ENCODE results near the gene ADCY1.

ADCY1 gene

GRCh38 chr7:45626441-45627430, 52.6 kb downstream of the ADCY1 start:
- no peak for DNase-seq

- no peak for DNase-seq
Measured at GRCh38 chr7:45627691-45628456, 53.7 kb downstream of the ADCY1 start.

DNA sequence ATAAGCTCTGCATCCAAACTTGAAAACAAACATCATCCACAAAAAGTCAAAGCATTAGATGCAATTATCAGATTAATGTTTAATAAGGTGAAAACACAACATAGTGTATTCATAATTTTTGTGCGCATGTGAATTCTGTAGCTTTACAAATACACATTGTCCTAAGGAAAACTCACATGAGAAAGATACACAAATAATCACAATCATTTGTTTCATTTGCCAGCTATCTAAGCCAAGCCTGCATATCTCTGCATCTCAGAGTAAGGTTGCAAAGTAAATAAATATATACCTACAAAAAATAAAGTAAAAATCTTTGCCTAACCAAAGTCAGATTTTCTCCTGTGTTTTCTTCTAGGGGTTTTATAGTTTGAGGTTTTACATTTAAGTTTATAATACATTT, 57.4 kb downstream of the ADCY1 start:
- DNase-seq: no peak

GRCh38 chr7:45636733-45637132, 62.6 kb downstream of the ADCY1 start:
- DNase-seq: no peak

DNA sequence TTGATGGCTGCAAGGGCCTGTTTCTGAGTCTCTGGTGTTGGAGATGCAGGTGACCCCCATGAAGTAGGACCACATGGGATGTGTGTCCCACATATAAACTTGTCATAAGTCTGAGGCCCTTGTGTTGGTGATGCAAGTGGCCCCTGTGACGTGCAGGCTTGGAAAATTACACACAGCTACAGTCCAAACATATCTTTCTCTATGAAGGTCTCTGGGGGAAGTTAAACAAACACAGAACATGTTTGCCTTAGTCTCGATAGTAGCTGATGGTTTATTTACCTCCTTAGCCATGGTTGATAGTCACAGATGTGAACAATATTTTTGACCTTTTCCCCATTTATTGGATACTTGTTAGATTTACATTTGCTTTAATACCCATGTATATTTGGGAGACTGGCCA, 64.7 kb downstream of the ADCY1 start:
- DNase-seq: peak; percentile 51

DNA sequence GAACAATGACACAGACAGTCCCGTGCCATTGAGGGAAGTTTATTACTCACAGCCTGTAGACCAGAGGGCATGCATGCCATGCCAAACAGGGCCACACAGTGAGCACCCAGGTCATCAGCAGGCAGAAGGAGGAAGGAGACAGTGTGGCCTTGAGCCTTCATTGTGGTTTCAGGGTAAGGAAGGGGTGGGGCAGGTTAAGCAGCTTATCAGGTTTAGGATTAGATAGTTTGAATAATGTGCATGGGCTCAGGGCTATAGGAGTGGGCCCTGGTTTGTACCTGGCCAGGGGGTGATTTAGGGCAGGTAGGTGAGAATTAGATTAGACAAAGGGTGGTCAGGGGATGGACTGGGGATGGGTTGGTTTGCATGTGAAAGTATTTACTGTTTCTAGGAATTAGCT, 67.9 kb downstream of the ADCY1 start:
- no peak for DNase-seq

- DNase-seq: no peak
Measured at GRCh38 chr7:45643630-45644029, 69.5 kb downstream of the ADCY1 start.

- DNase-seq: no peak
Measured at GRCh38 chr7:45644237-45644636, 70.1 kb downstream of the ADCY1 start.

DNA sequence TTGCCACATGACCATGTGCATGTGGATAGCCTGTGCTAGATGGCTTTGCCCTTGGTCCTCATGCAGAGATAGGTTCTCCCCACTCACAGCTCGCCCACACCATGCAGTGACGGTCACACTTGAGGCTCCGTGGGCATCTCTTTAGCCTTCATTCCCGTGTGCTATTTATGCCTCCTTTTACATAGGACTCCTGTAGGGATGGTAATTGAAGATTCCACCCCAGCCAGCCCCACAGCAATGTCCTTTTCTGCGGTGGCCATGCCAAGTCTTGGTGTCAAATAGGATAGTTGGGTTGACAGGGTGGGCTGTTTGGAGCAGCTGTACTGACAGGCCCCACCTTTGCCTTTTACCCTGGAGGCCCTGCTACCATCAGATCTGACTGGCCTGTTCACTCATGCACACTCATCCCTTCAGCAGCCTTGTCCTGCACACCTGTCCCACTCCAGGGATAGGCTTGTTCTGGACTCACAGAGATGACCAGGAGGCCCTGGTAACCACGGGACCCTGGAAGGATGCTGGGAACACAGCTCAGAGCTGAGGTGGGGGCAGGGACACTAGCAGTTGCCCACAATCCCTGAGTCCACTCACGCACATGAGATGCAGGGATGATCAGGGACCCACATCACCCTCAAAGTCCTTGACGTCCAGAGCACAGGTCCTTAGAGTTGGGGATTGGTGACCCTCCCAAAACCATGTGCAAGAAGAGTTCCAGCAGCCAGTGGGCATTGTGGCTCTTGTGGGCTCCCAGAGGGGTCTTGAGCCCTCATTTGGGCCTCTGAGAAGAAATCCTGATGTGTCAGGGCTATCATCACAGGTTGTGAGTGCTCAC, 71.2 kb downstream of the ADCY1 start:
- DNase-seq: no peak

- DNase-seq: no peak
Measured at GRCh38 chr7:45646207-45646821, 72.1 kb downstream of the ADCY1 start.

GRCh38 chr7:45646996-45647825, 73.0 kb downstream of the ADCY1 start:
- peak; percentile 4 for DNase-seq

DNA sequence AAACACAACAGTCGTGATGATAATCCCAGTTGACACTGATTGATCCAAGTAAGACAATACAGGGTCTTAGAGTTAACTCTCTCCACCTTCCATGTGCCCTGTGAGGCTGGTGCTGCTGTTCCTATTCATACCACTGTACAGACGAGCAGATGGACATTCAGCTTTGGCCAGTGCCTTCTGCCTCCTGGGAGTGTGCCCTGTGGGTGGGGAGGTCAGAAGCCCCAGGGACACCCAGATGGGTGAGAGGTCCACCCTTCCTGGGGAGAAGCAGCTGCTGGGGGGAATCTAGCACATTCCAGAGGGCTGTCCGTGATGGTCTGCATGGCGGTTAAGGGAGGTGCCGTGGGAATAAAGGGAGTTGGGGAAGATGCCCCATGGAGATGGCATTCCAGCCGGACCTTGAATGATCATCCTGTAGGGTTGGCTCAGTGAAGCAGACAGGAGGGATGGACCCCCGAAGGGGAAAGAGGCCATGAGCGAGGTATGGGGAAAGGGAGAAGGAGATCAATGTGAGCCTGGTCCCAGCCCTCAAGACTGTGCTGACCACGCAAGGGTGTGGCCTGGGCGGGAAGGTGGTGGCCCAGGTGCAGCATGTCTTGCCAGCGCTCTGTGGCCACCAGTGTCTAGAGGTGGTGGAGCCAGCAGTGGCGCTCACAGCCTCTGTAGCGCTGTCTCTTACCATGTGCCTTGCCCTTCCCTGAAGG, 74.0 kb downstream of the ADCY1 start:
- DNase-seq: no peak

DNA sequence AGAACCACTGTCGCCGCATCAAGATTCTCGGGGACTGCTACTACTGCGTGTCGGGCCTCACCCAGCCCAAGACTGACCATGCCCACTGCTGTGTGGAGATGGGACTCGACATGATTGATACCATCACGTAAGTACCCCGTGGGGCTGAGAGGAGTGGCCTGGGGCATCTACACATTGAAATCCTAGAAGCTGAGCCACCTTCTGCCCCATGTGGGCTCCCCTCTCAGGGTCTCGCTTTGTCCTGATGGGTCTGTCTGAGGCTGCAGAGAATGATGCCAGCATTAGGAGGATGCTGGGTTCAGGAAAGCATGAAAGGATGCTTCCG, 74.5 kb downstream of the ADCY1 start:
- no peak for DNase-seq

DNA sequence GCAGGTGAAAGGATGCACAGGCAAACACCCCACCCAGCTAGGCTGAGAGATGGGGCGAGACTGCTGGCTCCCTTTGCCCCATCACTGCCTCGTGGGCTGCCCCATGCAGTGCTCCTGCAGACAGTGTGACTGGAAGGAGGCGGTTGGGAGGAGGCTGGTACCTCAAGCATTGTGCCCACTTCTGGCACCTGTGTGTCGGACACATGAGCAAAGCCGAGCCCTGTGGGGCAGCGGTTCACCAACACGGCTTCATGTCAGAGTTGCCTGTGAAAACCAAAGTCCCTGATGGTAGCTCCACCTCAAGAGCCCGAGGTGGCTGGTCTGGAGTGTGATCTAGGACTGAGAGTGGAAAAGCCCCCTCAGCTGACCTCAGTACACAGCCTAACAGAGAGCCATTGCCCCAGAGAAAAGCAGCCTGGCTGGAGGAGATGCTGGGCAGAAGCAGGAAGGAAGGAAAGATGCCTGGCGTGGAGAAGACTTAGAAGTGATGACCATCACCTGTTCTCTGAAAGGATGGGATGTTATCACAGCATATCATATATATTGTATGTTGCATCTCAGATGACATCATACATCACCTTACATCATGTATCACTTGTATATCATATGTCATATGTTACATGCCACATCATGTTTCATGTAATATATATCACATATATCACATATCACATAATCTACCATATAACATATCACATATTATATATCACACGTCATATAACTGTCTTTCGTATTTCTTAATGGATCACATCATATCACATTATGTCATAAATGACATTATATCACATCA, 75.6 kb downstream of the ADCY1 start:
- no peak for DNase-seq

GRCh38 chr7:45650404-45651394, 76.5 kb downstream of the ADCY1 start:
- no peak for DNase-seq

- DNase-seq: no peak
Measured at GRCh38 chr7:45651540-45651939, 77.4 kb downstream of the ADCY1 start.

- no peak for DNase-seq
Measured at GRCh38 chr7:45652630-45653029, 78.5 kb downstream of the ADCY1 start.

DNA sequence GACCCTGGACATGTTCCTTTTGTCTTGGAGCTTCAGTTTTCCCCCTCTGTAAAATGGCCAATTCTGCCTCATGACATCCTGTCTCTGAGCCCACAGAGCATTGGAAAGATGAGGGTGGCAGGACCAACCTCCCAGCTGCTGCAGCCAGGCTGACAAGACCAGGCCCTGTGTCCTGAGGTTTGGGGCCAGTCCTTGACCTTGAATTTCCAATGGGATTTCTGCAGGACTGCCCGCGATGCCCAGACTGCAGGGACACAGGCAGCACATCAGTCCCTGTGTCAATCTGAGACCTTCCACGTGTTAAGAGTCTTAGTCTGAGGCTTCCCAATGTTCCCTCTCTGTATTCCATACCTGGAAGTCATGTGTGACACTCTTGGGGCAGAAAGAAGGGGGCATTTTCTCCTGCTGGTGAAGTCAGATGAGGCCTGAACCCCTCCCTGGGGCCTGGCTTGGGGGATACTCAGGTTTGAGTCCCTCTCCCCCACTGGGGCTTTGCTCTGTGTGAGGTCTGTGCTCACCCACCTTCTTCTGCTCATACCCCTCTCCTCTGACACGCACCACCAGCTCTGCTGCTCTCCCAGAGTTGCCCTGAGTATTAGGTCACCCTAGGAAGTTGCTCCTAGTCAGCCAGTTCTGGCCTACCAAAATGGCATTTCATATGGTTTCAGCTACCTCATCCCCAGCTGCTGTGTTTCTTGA, 79.2 kb downstream of the ADCY1 start:
- no peak for DNase-seq
